GM10266 (cell line): Measurements from ENCODE around the gene CELSR1.

Experiments used
- DNase-seq: peaks from one replicate; pipeline ENCODE4 v3.0.0; 2012; ENCODE audit errors: extremely low spot score
- CTCF ChIP-seq: IDR thresholded peaks from 2 replicates; pipeline ENCODE4 v1.5.1; 2012; ENCODE audit warnings: mild to moderate bottlenecking, low read depth; ENCODE audit not compliant: control insufficient read depth, insufficient read depth; ENCODE audit errors: missing control alignments

The CELSR1 gene

GRCh38 chr22:46578824-46579561, 41.6 kb upstream of the CELSR1 start:
- TF ChIP-seq CTCF, result no peak
- DNase-seq, result no peak

GRCh38 chr22:46578251-46578823, 40.9 kb upstream of the CELSR1 start:
- no peak for DNase-seq
- TF ChIP-seq CTCF, result no peak

GRCh38 chr22:46577368-46578249, 40.2 kb upstream of the CELSR1 start:
- DNase-seq, result no peak
- TF ChIP-seq CTCF, result no peak

GRCh38 chr22:46576556-46577367, 39.3 kb upstream of the CELSR1 start:
- no peak for TF ChIP-seq CTCF
- DNase-seq, result peak; percentile 95

- no peak for TF ChIP-seq CTCF
- DNase-seq, result no peak
Observed at GRCh38 chr22:46575911-46576555, 38.6 kb upstream of the CELSR1 start.
